Endothelial cell of umbilical vein (primary cell): ENCODE data around the gene HOXD12. TPM values are rescaled to one million over a fixed set of nuclear protein-coding genes. Genes with fewer than 3 reads are reported as not detected.
A peak's percentile ranks its signal among the peaks of the same experiment; 100 is the strongest.

ENCODE experiments used
- BruUV-seq: library from RNA; stranded (reverse); fragments of 400-500 nt; replicated peaks from 2 replicates; lab custom pipeline; 2021; lab: Mats Ljungman, UMichigan
- CTCF ChIA-PET: fragments of 300-600, 350-600 bp; sonication (Branson Sonifier 250); formaldehyde crosslinking; loops from one replicate; lab custom pipeline; 2021; ENCODE audit warnings: antibody characterized with exemption, inconsistent platforms; lab: Charles Lee
- POLR2A ChIA-PET: fragments of 300-600, 350-600 bp; sonication (Branson Sonifier 250); formaldehyde crosslinking; loops from one replicate; lab custom pipeline; 2021; ENCODE audit warnings: antibody characterized with exemption, inconsistent platforms; lab: Charles Lee
- DNase-seq: peaks from one replicate; pipeline ENCODE4 v3.0.0-alpha.2; 2011; ENCODE audit warnings: low read depth, low spot score
- FAIRE-seq: peaks from 2 replicates; lab custom pipeline; 2011; peaks lifted over from hg19 to GRCh38; lab: Jason Lieb, UNC
- H2AFZ ChIP-seq: 2 replicates; pipeline ENCODE4 v1.6.0; 2012; ENCODE audit warnings: low read depth, low read length, control low read depth, inconsistent platforms
- H3K27ac ChIP-seq: 2 replicates; pipeline ENCODE4 v1.5.1; 2011; ENCODE audit warnings: low read depth, mild to moderate bottlenecking, control low read depth, low read length, moderate library complexity; ENCODE audit not compliant: insufficient read depth
- H3K27me3 ChIP-seq, 2 experiments: 2 replicates each; pipeline versions ENCODE4 v1.6.0 to v1.6.1; 2011; ENCODE audit warnings: low read length in 2 of 2, mixed read lengths in 1 of 2; ENCODE audit not compliant: control insufficient read depth in 2 of 2, insufficient read depth in 2 of 2
- H3K36me3 ChIP-seq, 2 experiments: 2 replicates in 1 of 2; 3 replicates in 1 of 2; pipeline ENCODE4 v1.5.1; 2011; ENCODE audit warnings: low read length in 2 of 2, mild to moderate bottlenecking in 1 of 2, moderate library complexity in 1 of 2; ENCODE audit not compliant: control insufficient read depth in 2 of 2, insufficient read depth in 2 of 2; ENCODE audit errors: extremely low read depth in 1 of 2
- H3K4me1 ChIP-seq: 3 replicates; pipeline ENCODE4 v1.5.1; 2011; ENCODE audit warnings: mild to moderate bottlenecking, low read length; ENCODE audit not compliant: control insufficient read depth, insufficient read depth; ENCODE audit errors: extremely low read depth
- H3K4me2 ChIP-seq: 2 replicates; pipeline ENCODE4 v1.6.1; 2011; ENCODE audit warnings: low read length, control low read depth, mixed read lengths; ENCODE audit not compliant: insufficient read depth
- H3K4me3 ChIP-seq, 3 experiments: fragments of 200-600 bp in 1 of 3; sonication (generic), shearing (Covaris generic) in 1 of 3; replicated peaks in 1 of 3; 2 replicates each; pipeline ENCODE4 v1.5.1; 2011 to 2016; ENCODE audit warnings: control low read depth in 3 of 3, low read length in 3 of 3, mild to moderate bottlenecking in 2 of 3, inconsistent platforms in 1 of 3, low read depth in 1 of 3, moderate library complexity in 1 of 3; ENCODE audit not compliant: insufficient read depth in 1 of 3
- H3K79me2 ChIP-seq: 2 replicates; pipeline ENCODE4 v1.6.0; 2012; ENCODE audit warnings: low read length, inconsistent platforms; ENCODE audit not compliant: control insufficient read depth, insufficient read depth
- H3K9ac ChIP-seq: replicated peaks from 2 replicates; pipeline ENCODE3; 2011; ENCODE audit warnings: low read length, control low read depth; ENCODE audit not compliant: insufficient read depth; ENCODE audit errors: extremely low read depth
- H3K9me1 ChIP-seq: replicated peaks from 3 replicates; pipeline ENCODE4 v1.6.0; 2011; ENCODE audit warnings: mild to moderate bottlenecking, low read length; ENCODE audit not compliant: control insufficient read depth, insufficient read depth; ENCODE audit errors: extremely low read depth
- H3K9me3 ChIP-seq: replicated peaks from 2 replicates; pipeline ENCODE4 v1.5.1; 2012; ENCODE audit warnings: low read length, inconsistent platforms; ENCODE audit not compliant: control insufficient read depth, insufficient read depth
- H4K20me1 ChIP-seq: replicated peaks from 2 replicates; pipeline ENCODE3; 2011; ENCODE audit warnings: mild to moderate bottlenecking, low read length; ENCODE audit not compliant: control insufficient read depth, insufficient read depth; ENCODE audit errors: extremely low read depth
- EZH2 ChIP-seq: IDR thresholded peaks from 2 replicates; pipeline ENCODE4 v1.6.1; 2012; ENCODE audit warnings: borderline replicate concordance, low read depth, mild to moderate bottlenecking, moderate library complexity, low read length, inconsistent platforms; ENCODE audit not compliant: severe bottlenecking
- FOS ChIP-seq: IDR thresholded peaks from 2 replicates; pipeline ENCODE4 v1.6.1; 2011; ENCODE audit warnings: mild to moderate bottlenecking, low read length, moderate library complexity, borderline replicate concordance; ENCODE audit not compliant: insufficient read depth
- GATA2 ChIP-seq: IDR thresholded peaks from 2 replicates; pipeline ENCODE4 v1.7.0; 2011; ENCODE audit warnings: low read depth, mild to moderate bottlenecking, moderate library complexity, mixed read lengths, low read length; ENCODE audit not compliant: insufficient read length, insufficient read depth
- JUN ChIP-seq: IDR thresholded peaks from 2 replicates; pipeline ENCODE4 v1.6.1; 2011; ENCODE audit warnings: borderline replicate concordance, low read depth; ENCODE audit not compliant: insufficient read length, insufficient read depth
- MYC ChIP-seq: IDR thresholded peaks from one replicate; pipeline ENCODE4 v1.6.1; 2011; ENCODE audit warnings: mild to moderate bottlenecking, low read depth, low read length
- POLR2A ChIP-seq: IDR thresholded peaks from 2 replicates; pipeline ENCODE4 v1.6.1; 2012; ENCODE audit warnings: low read depth, mild to moderate bottlenecking, control low read depth, low read length
- POLR2AphosphoS5 ChIP-seq: IDR thresholded peaks from 2 replicates; pipeline ENCODE4 v1.6.1; 2012; ENCODE audit warnings: low read depth, mild to moderate bottlenecking, control low read depth, low read length, moderate library complexity; ENCODE audit not compliant: insufficient read depth
- dilution Hi-C: fragments of 300-500 bp; cut with MboI; formaldehyde crosslinking; loops from one replicate; pipeline ENCODE4 v1.15.0; 2019; ENCODE audit warnings: low sequenced_read_pairs; ENCODE audit not compliant: extremely low pct_ligation_motif_present
- intact Hi-C: fragments of 100-400 bp; cut with micrococcal nuclease; formaldehyde crosslinking; loops from one replicate; pipeline ENCODE4 v1.10.0; 2022
- polyA plus RNA-seq, 4 experiments: library from polyadenylated mRNA; depleted of rRNA in 3 of 4; stranded (reverse) in 3 of 4; unstranded in 1 of 4; fragments of >200 nt; gene quantifications; 2 replicates each; pipeline versions ENCODE4 v1.2.1 to v1.2.3, GENCODE V29; 2011 to 2012; ENCODE audit warnings: missing spikeins in 1 of 4
- total RNA-seq: library from RNA; stranded (reverse); gene quantifications from 2 replicates; pipeline ENCODE4 v1.2.3, GENCODE V29; 2021
- TF ChIP-seq, protein P1 (sequence below): IDR thresholded peaks from 2 replicates; pipeline ENCODE4 v1.6.1; 2011; ENCODE audit not compliant: insufficient read depth, insufficient read length
- TF ChIP-seq, protein P2 (sequence below), 2 donors: IDR thresholded peaks; 1 replicate in 1 of 2; 2 replicates in 1 of 2; pipeline ENCODE4 v1.5.1; 2011; ENCODE audit warnings: low read length in 2 of 2, mild to moderate bottlenecking in 2 of 2, moderate library complexity in 2 of 2, control low read depth in 1 of 2, inconsistent platforms in 1 of 2, low read depth in 1 of 2; ENCODE audit not compliant: insufficient read depth in 1 of 2; ENCODE audit errors: extremely low read depth in 1 of 2

HOXD12 gene
- total and polyA plus RNA-seq, 2 donors (not counting 3 experiments of a cell fraction or from before 2014, with no cell fraction given), result not detected

DNA sequence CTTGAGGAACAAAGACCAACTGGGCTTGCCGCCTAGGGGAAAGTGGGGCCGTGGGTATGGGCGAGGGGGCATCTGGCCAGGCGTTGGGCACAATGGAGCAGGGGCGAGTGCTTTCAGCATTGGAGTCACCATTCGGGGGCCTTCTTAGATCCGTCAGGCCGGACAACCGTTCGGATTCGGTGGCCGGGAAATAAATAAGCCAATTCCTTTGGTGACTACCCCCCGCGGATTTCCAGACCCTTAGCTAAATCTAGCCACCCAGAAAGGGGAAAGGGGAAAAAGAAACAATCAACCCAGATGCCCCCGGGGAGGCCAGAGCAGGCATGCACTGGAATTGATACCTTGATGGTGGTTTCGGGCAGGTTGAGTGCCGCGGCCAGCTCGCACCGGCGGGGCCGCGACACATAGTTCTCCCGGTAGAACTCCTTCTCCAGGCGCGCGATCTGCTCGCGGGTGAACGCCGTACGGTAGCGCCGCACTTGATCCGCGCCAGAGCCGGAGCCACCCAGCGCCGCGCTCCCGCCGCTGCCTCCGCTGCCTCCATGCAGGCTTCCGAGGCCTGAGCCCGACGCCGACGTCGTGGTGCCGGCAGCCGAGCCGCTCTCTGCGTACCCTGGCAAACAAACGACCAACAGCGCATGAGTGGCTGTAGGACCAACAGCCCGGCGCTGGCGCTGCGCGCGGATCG is 17.6 kb upstream of the HOXD12 start:
- dilution Hi-C loops (no loop called here), intact Hi-C loops (loop anchor here (2.0 kb wide), 2 partner anchors 15 to 79 kb away; partner anchors contain the start of gene LNPK)
- DNase-seq (no peak), FAIRE-seq (no peak)
- Histone ChIP-seq H3K4me1 (no peaks in the 10 kb centered on the region), H4K20me1 (peaks cover 2% of the 10 kb centered on the region), H2AFZ (no peak overlapping the region), H3K27me3 (peaks cover 83 to 97% of the 10 kb centered on the region in 2 experiments), H3K9me3 (no peaks in the 10 kb centered on the region), H3K9ac (no peak overlapping the region), H3K4me2 (no peak overlapping the region), H3K36me3 (no peaks in the 10 kb centered on the region), H3K79me2 (no peaks in the 10 kb centered on the region), H3K4me3 (no peak overlapping the region), H3K27ac (no peak overlapping the region), H3K9me1 (no peaks in the 10 kb centered on the region)
- BruUV-seq, result no TSS peak
- ChIA-PET POLR2A (no interaction called here), CTCF (interaction anchor here (1.4 to 1.6 kb wide), 3 partner anchors 14 to 29 kb away, joined by 4 to 6 read pairs (median 4); no protein-coding TSS in a partner anchor)
- TF ChIP-seq GATA2 (no peak), EZH2 (peak; percentile 98)

DNA sequence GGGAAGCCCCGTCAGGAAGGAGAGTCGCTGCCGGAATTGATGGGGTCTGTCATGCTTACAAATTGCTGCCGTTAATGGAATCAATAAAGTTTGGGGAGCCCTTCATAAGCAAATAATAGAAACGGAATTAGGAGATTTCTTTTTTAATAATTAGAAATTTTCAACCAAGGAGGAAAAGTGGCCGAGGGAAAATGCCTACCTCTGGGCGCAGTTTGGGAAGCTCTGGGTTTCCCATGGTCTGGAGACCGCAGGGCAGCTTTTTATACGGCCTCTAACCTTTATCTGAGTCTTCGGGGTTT is 17.1 kb upstream of the HOXD12 start:
- no peak overlapping the region for H3K9ac ChIP-seq
- intact Hi-C loops, result no loop called here
- no peak for DNase-seq
- peaks cover 86 to 97% of the 10 kb centered on the region in 2 experiments for H3K27me3 ChIP-seq
- H3K79me2 ChIP-seq, result no peaks in the 10 kb centered on the region
- H3K36me3 ChIP-seq, result no peaks in the 10 kb centered on the region
- no TSS peak for BruUV-seq
- dilution Hi-C loops, result no loop called here
- FAIRE-seq, result no peak
- H2AFZ ChIP-seq, result no peak overlapping the region
- CTCF ChIA-PET, result interaction anchor here (1.0 to 1.4 kb wide), 2 partner anchors 13 to 15 kb away, joined by 3 to 6 read pairs; no protein-coding TSS in a partner anchor
- POLR2A ChIA-PET, result interaction anchor here (0.6 kb wide), 1 partner anchor 751 kb away, joined by 3 read pairs; no protein-coding TSS in a partner anchor
- H3K9me3 ChIP-seq, result no peaks in the 10 kb centered on the region
- H4K20me1 ChIP-seq, result no peaks in the 10 kb centered on the region
- H3K27ac ChIP-seq, result no peak overlapping the region
- H3K4me2 ChIP-seq, result no peak overlapping the region
- no peak for TF ChIP-seq JUN
- TF ChIP-seq EZH2, result no peak
- no peak for TF ChIP-seq MYC
- TF ChIP-seq POLR2AphosphoS5, result no peak
- no peak for TF ChIP-seq GATA2
- TF ChIP-seq, protein P1, sequence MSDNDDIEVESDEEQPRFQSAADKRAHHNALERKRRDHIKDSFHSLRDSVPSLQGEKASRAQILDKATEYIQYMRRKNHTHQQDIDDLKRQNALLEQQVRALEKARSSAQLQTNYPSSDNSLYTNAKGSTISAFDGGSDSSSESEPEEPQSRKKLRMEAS, result no peak
- TF ChIP-seq FOS, result no peak
- TF ChIP-seq, protein P2, sequence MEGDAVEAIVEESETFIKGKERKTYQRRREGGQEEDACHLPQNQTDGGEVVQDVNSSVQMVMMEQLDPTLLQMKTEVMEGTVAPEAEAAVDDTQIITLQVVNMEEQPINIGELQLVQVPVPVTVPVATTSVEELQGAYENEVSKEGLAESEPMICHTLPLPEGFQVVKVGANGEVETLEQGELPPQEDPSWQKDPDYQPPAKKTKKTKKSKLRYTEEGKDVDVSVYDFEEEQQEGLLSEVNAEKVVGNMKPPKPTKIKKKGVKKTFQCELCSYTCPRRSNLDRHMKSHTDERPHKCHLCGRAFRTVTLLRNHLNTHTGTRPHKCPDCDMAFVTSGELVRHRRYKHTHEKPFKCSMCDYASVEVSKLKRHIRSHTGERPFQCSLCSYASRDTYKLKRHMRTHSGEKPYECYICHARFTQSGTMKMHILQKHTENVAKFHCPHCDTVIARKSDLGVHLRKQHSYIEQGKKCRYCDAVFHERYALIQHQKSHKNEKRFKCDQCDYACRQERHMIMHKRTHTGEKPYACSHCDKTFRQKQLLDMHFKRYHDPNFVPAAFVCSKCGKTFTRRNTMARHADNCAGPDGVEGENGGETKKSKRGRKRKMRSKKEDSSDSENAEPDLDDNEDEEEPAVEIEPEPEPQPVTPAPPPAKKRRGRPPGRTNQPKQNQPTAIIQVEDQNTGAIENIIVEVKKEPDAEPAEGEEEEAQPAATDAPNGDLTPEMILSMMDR (IDR thresholded peaks at IDR 0.05; ENCODE audit: extremely low read depth in 1 of 2, insufficient read depth in 1 of 2, low read depth in 1 of 2, low read length in 2 of 2), result no peak
- TF ChIP-seq POLR2A, result no peak
- no peaks in the 10 kb centered on the region for H3K4me1 ChIP-seq
- no peaks in the 10 kb centered on the region for H3K9me1 ChIP-seq
- no peak overlapping the region for H3K4me3 ChIP-seq
